Measurements from ENCODE around the gene MFAP2. TPM values are rescaled to one million over a fixed set of nuclear protein-coding genes. Genes with fewer than 3 reads are reported as not detected.

MFAP2 gene
- total RNA-seq, 4 donors from 2014 or later, result 1.4 to 21.1 (median 9.1) TPM

- TF ChIP-seq CTCF (IDR thresholded peaks at IDR 0.05), result no peak
- TF ChIP-seq POLR2A (IDR thresholded peaks at IDR 0.05), result no peak
- no peaks in the 10 kb centered on the region for H3K27me3 ChIP-seq
- H3K36me3 ChIP-seq, result peaks cover 0 to 8% of the 10 kb centered on the region in 2 donors
- H3K4me1 ChIP-seq, result peaks cover 12 to 17% of the 10 kb centered on the region in 2 donors
- no peak overlapping the region for H3K27ac ChIP-seq
- WGBS, 2 donors, result 93 to 95% methylated on average over 3 to 26 of the region's 28 CpGs
- intact Hi-C loops (cut with DNase I), result no loop called here
- no peak overlapping the region for H3K4me3 ChIP-seq (replicated peaks in 1 of 3)
- no peaks in the 10 kb centered on the region for H3K9me3 ChIP-seq
- DNase-seq, result no peak
Measured at GRCh38 chr1:16970132-16970910, 10.1 kb downstream of the MFAP2 start.

- no peak for DNase-seq
- TF ChIP-seq POLR2A (IDR thresholded peaks at IDR 0.05) (no peak), CTCF (IDR thresholded peaks at IDR 0.05) (no peak)
- Histone ChIP-seq H3K4me1 (peaks cover 12 to 15% of the 10 kb centered on the region in 2 donors), H3K27me3 (no peaks in the 10 kb centered on the region), H3K36me3 (peaks cover 0 to 8% of the 10 kb centered on the region in 2 donors), H3K4me3 (replicated peaks in 1 of 3) (no peak overlapping the region), H3K9me3 (no peaks in the 10 kb centered on the region), H3K27ac (no peak overlapping the region)
- intact Hi-C loops (cut with DNase I), result loop anchor here (5.0 kb wide), 1 partner anchor 63 kb away; no protein-coding TSS in a partner anchor
- WGBS, 2 donors, result 94 to 100% methylated on average over 3 to 9 of the region's 12 CpGs
Measured at GRCh38 chr1:16969651-16970050, 10.8 kb downstream of the MFAP2 start.

GRCh38 chr1:16969057-16969611 lies 11.3 kb downstream of the MFAP2 start:
- Histone ChIP-seq H3K4me3 (replicated peaks in 1 of 3) (no peak overlapping the region), H3K27ac (no peak overlapping the region), H3K4me1 (peaks cover 12 to 15% of the 10 kb centered on the region in 2 donors), H3K36me3 (peaks cover 0 to 8% of the 10 kb centered on the region in 2 donors), H3K9me3 (no peaks in the 10 kb centered on the region), H3K27me3 (no peaks in the 10 kb centered on the region)
- intact Hi-C loops (cut with DNase I), result loop anchor here (5.0 kb wide), 1 partner anchor 63 kb away; no protein-coding TSS in a partner anchor
- DNase-seq, result no peak
- TF ChIP-seq POLR2A (IDR thresholded peaks at IDR 0.05) (no peak), CTCF (IDR thresholded peaks at IDR 0.05) (no peak)
- WGBS, 2 donors, result 88% methylated on average over 14 of the region's 14 CpGs

- intact Hi-C loops (cut with DNase I), result loop anchor here (5.0 kb wide), 1 partner anchor 64 kb away; no protein-coding TSS in a partner anchor
Measured at GRCh38 chr1:16968372-16968771, 12.0 kb downstream of the MFAP2 start.

More at GRCh38 chr1:16968372-16968771, 12.0 kb downstream of the MFAP2 start:
- H3K9me3 ChIP-seq, result no peaks in the 10 kb centered on the region
- TF ChIP-seq POLR2A (IDR thresholded peaks at IDR 0.05), result no peak
- TF ChIP-seq CTCF (IDR thresholded peaks at IDR 0.05), result no peak
- H3K27me3 ChIP-seq, result no peaks in the 10 kb centered on the region
- WGBS, 2 donors, result 93 to 96% methylated on average over 2 to 3 of the region's 3 CpGs
- peaks cover 0 to 8% of the 10 kb centered on the region in 2 donors for H3K36me3 ChIP-seq
- H3K27ac ChIP-seq, result no peak overlapping the region
- H3K4me3 ChIP-seq (replicated peaks in 1 of 3), result no peak overlapping the region
- DNase-seq, result no peak
- H3K4me1 ChIP-seq, result peaks cover 12 to 15% of the 10 kb centered on the region in 2 donors
